Measurements from ENCODE around the gene ODAD4. TPM values are rescaled to one million over a fixed set of nuclear protein-coding genes. Genes with fewer than 3 reads are reported as not detected.

The ODAD4 gene
- total RNA-seq (2022; extraction: Qiagen RNA extraction) = 1.1 to 1.7 TPM (median 1.6 TPM) in 5 replicates

GRCh38 chr17:41930009-41930832 lies at the start of gene ODAD4:
TSS of gene ODAD4 (plus strand) at chr17:41930617. CDS start at chr17:41930724, 107 bp downstream.

GRCh38 chr17:41918314-41919164 lies 11.9 kb upstream of the ODAD4 start, which contains the start of gene ACLY:
TSS of gene ACLY (minus strand) at chr17:41918951. CDS start at chr17:41913873, 5,078 bp downstream.

GRCh38 chr17:41966463-41967140 lies 36.2 kb downstream of the ODAD4 start, which contains the start of gene CNP:
TSS of gene CNP (plus strand) at chr17:41966795. CDS start at chr17:41966885, 90 bp downstream.

Other genes starting within 250 kb of the ODAD4 start
- gene EIF1, start 241.7 kb upstream of the ODAD4 start, total RNA-seq (2022; extraction: Qiagen RNA extraction) = 1,220 to 1,509 TPM (median 1,323 TPM) in 5 replicates
- 0.38 to 0.59 TPM in 2 of 5 replicates, not detected in the others for gene GAST, start 218.3 kb upstream of the ODAD4 start, total RNA-seq (2022; extraction: Qiagen RNA extraction)
- 1.3 to 1.7 TPM (median 1.4 TPM) in 5 replicates for gene HAP1, start 196.0 kb upstream of the ODAD4 start, total RNA-seq (2022; extraction: Qiagen RNA extraction)
- 95.1 to 120 TPM (median 110 TPM) in 5 replicates for gene JUP, start 143.9 kb upstream of the ODAD4 start, total RNA-seq (2022; extraction: Qiagen RNA extraction)
- gene P3H4, start 118.7 kb upstream of the ODAD4 start, total RNA-seq (2022; extraction: Qiagen RNA extraction) = 29.4 to 36.0 TPM (median 32.0 TPM) in 5 replicates
- gene FKBP10, start 117.6 kb upstream of the ODAD4 start, total RNA-seq (2022; extraction: Qiagen RNA extraction) = 91.4 to 101 TPM (median 101 TPM) in 5 replicates
- gene NT5C3B, start 94.4 kb upstream of the ODAD4 start, total RNA-seq (2022; extraction: Qiagen RNA extraction) = 102 to 111 TPM (median 106 TPM) in 5 replicates
- gene KLHL10, start 92.8 kb upstream of the ODAD4 start, total RNA-seq (2022; extraction: Qiagen RNA extraction) = 0.05 to 0.25 TPM (median 0.10 TPM) in 3 of 5 replicates, not detected in the others
- 2.1 to 5.0 TPM (median 2.9 TPM) in 5 replicates for gene KLHL11, start 65.2 kb upstream of the ODAD4 start, total RNA-seq (2022; extraction: Qiagen RNA extraction)
- gene ACLY, start 11.7 kb upstream of the ODAD4 start, total RNA-seq (2022; extraction: Qiagen RNA extraction) = 227 to 340 TPM (median 260 TPM) in 5 replicates
- 64.1 to 67.9 TPM (median 66.6 TPM) in 5 replicates for gene CNP, start 36.2 kb downstream of the ODAD4 start, total RNA-seq (2022; extraction: Qiagen RNA extraction)
- 111 to 114 TPM (median 113 TPM) in 5 replicates for gene DNAJC7, start 86.8 kb downstream of the ODAD4 start, total RNA-seq (2022; extraction: Qiagen RNA extraction)
- 40.1 to 51.5 TPM (median 44.0 TPM) in 5 replicates for gene NKIRAS2, start 89.5 kb downstream of the ODAD4 start, total RNA-seq (2022; extraction: Qiagen RNA extraction)
- 0.53 to 0.92 TPM (median 0.73 TPM) in 5 replicates for gene C17orf113, start 120.0 kb downstream of the ODAD4 start, total RNA-seq (2022; extraction: Qiagen RNA extraction)
- gene ZNF385C, start 167.9 kb downstream of the ODAD4 start, total RNA-seq (2022; extraction: Qiagen RNA extraction) = 0.12 to 0.39 TPM (median 0.30 TPM) in 5 replicates
- gene DHX58, start 182.1 kb downstream of the ODAD4 start, total RNA-seq (2022; extraction: Qiagen RNA extraction) = 0.22 to 0.62 TPM (median 0.45 TPM) in 5 replicates
- gene KAT2A, start 190.8 kb downstream of the ODAD4 start, total RNA-seq (2022; extraction: Qiagen RNA extraction) = 41.3 to 45.4 TPM (median 44.6 TPM) in 5 replicates
- gene HSPB9, start 192.2 kb downstream of the ODAD4 start, total RNA-seq (2022; extraction: Qiagen RNA extraction) = not detected in 5 replicates
- gene RAB5C, start 224.4 kb downstream of the ODAD4 start, total RNA-seq (2022; extraction: Qiagen RNA extraction) = 234 to 263 TPM (median 254 TPM) in 5 replicates

All from A549 treated with Hydrocortisone at 1 μM for 4 hours (cell line).